MM.1S (cell line): Measurements from ENCODE around the gene AASS.

Experiments
- DNase-seq: peaks from one replicate; pipeline ENCODE4 v3.0.0-alpha.2; 2015
- H2AFZ ChIP-seq: fragments of 300-600 bp; sonication (generic); 2 replicates; pipeline ENCODE4 v1.6.0; 2016; ENCODE audit warnings: antibody characterized with exemption, low read length
- H3F3A ChIP-seq: fragments of 300-600 bp; sonication (generic); 2 replicates; pipeline ENCODE4 v1.6.1; 2016; ENCODE audit warnings: mild to moderate bottlenecking, antibody characterized with exemption, low read length, moderate library complexity, mixed read lengths; ENCODE audit not compliant: insufficient read depth
- H3K27ac ChIP-seq: fragments of 300-600 bp; sonication (generic); 2 replicates; pipeline ENCODE4 v1.5.1; 2016; ENCODE audit warnings: mild to moderate bottlenecking, low read length
- H3K27me3 ChIP-seq: fragments of 300-600 bp; sonication (generic); replicated peaks from 2 replicates; pipeline ENCODE4 v1.6.0; 2016; ENCODE audit warnings: low read length; ENCODE audit not compliant: insufficient read depth
- H3K36me3 ChIP-seq: fragments of 300-600 bp; sonication (generic); replicated peaks from 2 replicates; pipeline ENCODE4 v1.6.1; 2016; ENCODE audit warnings: mild to moderate bottlenecking, low read length, mixed read lengths; ENCODE audit not compliant: insufficient read depth
- H3K4me1 ChIP-seq: fragments of 300-600 bp; sonication (generic); 2 replicates; pipeline ENCODE4 v1.6.1; 2016; ENCODE audit warnings: low read length, mixed read lengths
- H3K4me2 ChIP-seq: fragments of 300-600 bp; sonication (generic); 2 replicates; pipeline ENCODE4 v1.6.0; 2016; ENCODE audit warnings: low read depth, low read length
- H3K4me3 ChIP-seq: fragments of 300-600 bp; sonication (generic); 2 replicates; pipeline ENCODE4 v1.5.1; 2016; ENCODE audit warnings: low read length, mixed read lengths
- H3K79me2 ChIP-seq: fragments of 300-600 bp; sonication (generic); 2 replicates; pipeline ENCODE4 v1.6.1; 2016; ENCODE audit warnings: mixed run types, low read length, mixed read lengths
- H3K9ac ChIP-seq: fragments of 300-600 bp; sonication (generic); 2 replicates; pipeline ENCODE4 v1.6.1; 2016; ENCODE audit warnings: low read length, mixed read lengths
- H3K9me2 ChIP-seq: fragments of 300-600 bp; sonication (generic); replicated peaks from 2 replicates; pipeline ENCODE4 v1.6.1; 2016; ENCODE audit warnings: mild to moderate bottlenecking, low read length, mixed read lengths; ENCODE audit not compliant: insufficient read depth
- H3K9me3 ChIP-seq: fragments of 300-600 bp; sonication (generic); replicated peaks from 2 replicates; pipeline ENCODE4 v1.6.1; 2016; ENCODE audit warnings: mild to moderate bottlenecking, low read length, mixed read lengths; ENCODE audit not compliant: insufficient read depth
- H4K20me1 ChIP-seq: fragments of 300-600 bp; sonication (generic); 2 replicates; pipeline ENCODE4 v1.6.1; 2016; ENCODE audit warnings: mild to moderate bottlenecking, low read length, moderate library complexity, mixed read lengths; ENCODE audit not compliant: insufficient read depth
- EZH2 ChIP-seq: fragments of 300-600 bp; sonication (generic); optimal IDR thresholded peaks from 2 replicates; pipeline ENCODE3; 2017; ENCODE audit warnings: low read depth, mild to moderate bottlenecking, antibody characterized with exemption, low read length, mixed read lengths
- EZH2phosphoT487 ChIP-seq: fragments of 300-600 bp; sonication (generic); IDR thresholded peaks from 2 replicates; pipeline ENCODE4 v1.6.1; 2018; ENCODE audit warnings: antibody characterized with exemption, low read length
- TF ChIP-seq, protein P1 (sequence below): fragments of 300-600 bp; sonication (generic); IDR thresholded peaks from 2 replicates; pipeline ENCODE4 v1.5.1; 2016; ENCODE audit warnings: antibody characterized with exemption, low read length, mixed read lengths

Gene AASS

DNA sequence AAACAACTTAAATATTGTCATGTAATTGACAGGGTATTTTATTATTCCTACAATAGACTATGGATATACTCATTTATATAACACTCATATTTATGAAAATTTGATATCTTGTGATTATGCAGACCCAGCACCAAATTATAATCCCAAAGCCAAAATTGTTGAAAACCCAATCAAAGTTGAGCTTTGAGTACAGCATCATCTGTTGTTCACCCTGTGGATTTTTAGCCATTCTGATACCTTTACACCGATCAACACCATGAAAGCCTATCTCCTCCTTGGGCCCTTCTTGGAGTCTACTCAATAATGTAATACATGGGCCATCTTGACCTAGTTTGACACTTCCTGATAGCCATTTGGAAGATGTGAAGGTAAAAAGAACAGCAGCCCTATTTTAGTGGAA, 49.5 kb downstream of the AASS start:
- no peaks in the 10 kb centered on the region for H3K27me3 ChIP-seq

DNA sequence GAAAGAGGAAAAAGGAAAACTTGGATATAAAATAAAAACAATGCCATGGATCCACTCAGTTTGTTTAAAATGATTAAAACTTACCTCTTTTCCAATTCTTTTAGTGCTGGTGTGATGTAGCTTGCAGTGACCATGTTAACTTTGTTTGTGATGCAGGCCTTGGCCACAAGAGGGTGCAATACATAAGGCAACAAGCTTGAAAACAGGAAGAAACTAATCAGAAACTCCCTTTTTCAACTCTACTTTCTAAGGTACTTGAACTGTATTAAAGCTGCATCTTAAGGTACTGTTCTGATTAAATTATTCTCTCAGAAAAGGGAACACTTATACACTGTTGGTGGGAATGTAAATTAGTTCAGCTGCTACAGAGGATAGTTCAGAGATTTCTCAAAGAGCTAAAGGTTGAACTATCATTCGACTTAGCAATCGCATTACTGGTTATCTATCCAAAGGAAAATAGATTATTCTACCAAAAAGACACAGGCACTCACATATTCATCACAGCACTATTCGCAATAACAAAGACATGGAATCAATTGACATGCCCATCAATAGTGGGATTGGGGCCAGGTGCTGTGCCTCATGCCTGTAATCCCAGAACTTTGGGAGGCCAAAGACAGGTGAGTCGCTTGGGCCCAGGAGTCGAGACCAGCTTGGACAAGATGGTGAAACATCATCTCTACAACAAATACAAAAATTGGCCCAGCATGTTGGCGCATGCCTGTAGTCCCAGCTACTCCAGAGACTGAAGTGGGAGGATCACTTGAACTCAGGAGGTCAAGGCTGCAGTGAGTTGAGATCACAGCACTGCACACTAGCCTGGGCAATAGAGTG, 50.9 kb downstream of the AASS start:
- Histone ChIP-seq H3K9me3 (no peaks in the 10 kb centered on the region), H3K36me3 (no peaks in the 10 kb centered on the region), H3K79me2 (no peaks in the 10 kb centered on the region), H4K20me1 (no peaks in the 10 kb centered on the region), H3K4me1 (peaks cover 6% of the 10 kb centered on the region; the same call in 1 of the 2 replicates), H3K9ac (no peak overlapping the region), H2AFZ (peak overlapping the region; percentile 13), H3F3A (no peaks in the 10 kb centered on the region), H3K27me3 (no peaks in the 10 kb centered on the region), H3K4me2 (no peak overlapping the region), H3K4me3 (no peak overlapping the region), H3K27ac (no peak overlapping the region), H3K9me2 (no peaks in the 10 kb centered on the region)
- TF ChIP-seq, protein P1, sequence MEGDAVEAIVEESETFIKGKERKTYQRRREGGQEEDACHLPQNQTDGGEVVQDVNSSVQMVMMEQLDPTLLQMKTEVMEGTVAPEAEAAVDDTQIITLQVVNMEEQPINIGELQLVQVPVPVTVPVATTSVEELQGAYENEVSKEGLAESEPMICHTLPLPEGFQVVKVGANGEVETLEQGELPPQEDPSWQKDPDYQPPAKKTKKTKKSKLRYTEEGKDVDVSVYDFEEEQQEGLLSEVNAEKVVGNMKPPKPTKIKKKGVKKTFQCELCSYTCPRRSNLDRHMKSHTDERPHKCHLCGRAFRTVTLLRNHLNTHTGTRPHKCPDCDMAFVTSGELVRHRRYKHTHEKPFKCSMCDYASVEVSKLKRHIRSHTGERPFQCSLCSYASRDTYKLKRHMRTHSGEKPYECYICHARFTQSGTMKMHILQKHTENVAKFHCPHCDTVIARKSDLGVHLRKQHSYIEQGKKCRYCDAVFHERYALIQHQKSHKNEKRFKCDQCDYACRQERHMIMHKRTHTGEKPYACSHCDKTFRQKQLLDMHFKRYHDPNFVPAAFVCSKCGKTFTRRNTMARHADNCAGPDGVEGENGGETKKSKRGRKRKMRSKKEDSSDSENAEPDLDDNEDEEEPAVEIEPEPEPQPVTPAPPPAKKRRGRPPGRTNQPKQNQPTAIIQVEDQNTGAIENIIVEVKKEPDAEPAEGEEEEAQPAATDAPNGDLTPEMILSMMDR: peak; percentile 99
- TF ChIP-seq EZH2: no peak
- DNase-seq: peak; percentile 90

More for the DNA sequence above, 49.5 kb downstream of the AASS start:
- H3K4me2 ChIP-seq: no peak overlapping the region
- H3K9me2 ChIP-seq: no peaks in the 10 kb centered on the region
- H3K9ac ChIP-seq: no peak overlapping the region
- no peaks in the 10 kb centered on the region for H4K20me1 ChIP-seq
- H3K9me3 ChIP-seq: no peaks in the 10 kb centered on the region
- no peak for DNase-seq
- H3F3A ChIP-seq: no peaks in the 10 kb centered on the region
- no peak overlapping the region for H3K4me3 ChIP-seq
- TF ChIP-seq, protein P1: no peak
- TF ChIP-seq EZH2 (no peak), EZH2phosphoT487 (no peak)
- no peaks in the 10 kb centered on the region for H3K36me3 ChIP-seq
- peaks cover 9% of the 10 kb centered on the region; the same call in 1 of the 2 replicates for H3K4me1 ChIP-seq
- no peaks in the 10 kb centered on the region for H3K79me2 ChIP-seq
- no peak overlapping the region for H3K27ac ChIP-seq
- no peak overlapping the region for H2AFZ ChIP-seq

DNA sequence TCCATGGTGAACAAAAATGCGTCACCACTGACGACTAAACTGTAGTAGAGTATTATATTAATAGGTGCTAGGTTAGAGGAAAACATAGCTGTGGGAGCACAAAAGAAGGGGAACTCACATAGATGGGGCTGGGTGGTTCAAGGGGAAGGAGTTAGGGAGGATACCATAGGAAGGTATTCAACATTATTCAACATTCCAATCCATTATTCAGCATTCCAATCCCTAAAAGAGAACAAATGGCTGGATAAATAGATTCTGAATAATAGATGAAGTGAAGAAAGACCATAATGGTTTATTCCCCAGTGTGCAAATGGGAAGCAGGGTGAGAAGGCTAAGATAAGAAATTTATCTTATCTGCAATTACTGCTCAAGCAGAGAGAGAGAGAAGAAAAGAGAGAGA, 61.4 kb downstream of the AASS start:
- no peak overlapping the region for H3K9ac ChIP-seq
- no peaks in the 10 kb centered on the region for H3F3A ChIP-seq
- no peaks in the 10 kb centered on the region for H3K79me2 ChIP-seq
- H3K4me1 ChIP-seq: no peaks in the 10 kb centered on the region
- no peak overlapping the region for H3K4me3 ChIP-seq
- no peaks in the 10 kb centered on the region for H4K20me1 ChIP-seq
- no peaks in the 10 kb centered on the region for H3K36me3 ChIP-seq
- H3K27me3 ChIP-seq: no peaks in the 10 kb centered on the region
- DNase-seq: no peak
- TF ChIP-seq, protein P1: no peak
- TF ChIP-seq EZH2 (no peak), EZH2phosphoT487 (no peak)
- no peak overlapping the region for H2AFZ ChIP-seq
- H3K9me3 ChIP-seq: no peaks in the 10 kb centered on the region
- no peaks in the 10 kb centered on the region for H3K9me2 ChIP-seq
- H3K4me2 ChIP-seq: no peak overlapping the region
- H3K27ac ChIP-seq: no peak overlapping the region
